ENCODE results near the gene UBLCP1.

GRCh38 chr5:159224471-159224870 lies 38.6 kb upstream of the UBLCP1 start:
- TF ChIP-seq CTCF (IDR thresholded peaks at IDR 0.05) (no peak), POLR2A (IDR thresholded peaks at IDR 0.05) (no peak)

Data from heart left ventricle (tissue), 13 donors.